A549 treated with ZK216348 at 1 μM for 4 hours (cell line): ENCODE results near the gene C10orf71. TPM values are rescaled to one million over a fixed set of nuclear protein-coding genes. Genes with fewer than 3 reads are reported as not detected.

Experiments
- total RNA-seq: library from RNA; stranded (reverse); fragments of 200-300 nt; extraction: Qiagen RNA extraction; gene quantifications from 5 replicates; pipeline ENCODE4 v1.2.3, GENCODE V29; 2022; ENCODE audit warnings: low read depth

The C10orf71 gene
- total RNA-seq, result not detected in 5 replicates

GRCh38 chr10:49298983-49299815 lies at the start of gene C10orf71:
C10orf71 (plus strand) TSS chr10:49299170; CDS start chr10:49322546, 23,376 bp downstream.

Other genes with a start within 250 kb of the C10orf71 start
- 0.21 to 0.59 TPM (median 0.39 TPM) in 5 replicates for gene VSTM4, start 183.6 kb upstream of the C10orf71 start, total RNA-seq
- gene FAM170B, start 165.1 kb upstream of the C10orf71 start, total RNA-seq, result not detected in 5 replicates
- not detected in 5 replicates for gene TMEM273, start 110.8 kb upstream of the C10orf71 start, total RNA-seq
- not detected in 5 replicates for gene DRGX, start 96.9 kb downstream of the C10orf71 start, total RNA-seq
- 5.8 to 7.1 TPM (median 6.5 TPM) in 5 replicates for gene ERCC6, start 240.0 kb downstream of the C10orf71 start, total RNA-seq